Body of pancreas (tissue), 4 donors: ENCODE measurements around the gene PNO1. TPM values are rescaled to one million over a fixed set of nuclear protein-coding genes. Genes with fewer than 3 reads are reported as not detected.

Source experiments
- ATAC-seq: fragments of 150-250 bp; one replicate; pipeline ENCODE4 v1.9.1; 2016
- DNase-seq, 4 donors: peaks; one replicate each; pipeline ENCODE4 v3.0.0-alpha.2; 2019
- H3K27ac ChIP-seq, 4 donors: fragments of 200-600 bp; sonication (generic); 1 replicate in 3 of 4; 2 replicates in 1 of 4; pipeline versions ENCODE4 v1.5.1 to v1.6.1; 2016 to 2019; ENCODE audit warnings: mild to moderate bottlenecking in 1 of 4, mixed read lengths in 1 of 4, moderate library complexity in 1 of 4
- H3K27me3 ChIP-seq, 2 donors: fragments of 200-600 bp; sonication (generic); one replicate each; pipeline ENCODE4 v1.6.0; 2016; ENCODE audit warnings: mild to moderate bottlenecking in 1 of 2
- H3K36me3 ChIP-seq, 2 donors: fragments of 200-600 bp; sonication (generic); replicated peaks in 1 of 2; 2 replicates each; pipeline ENCODE4 v1.5.1; 2016; ENCODE audit warnings: low read depth in 2 of 2; ENCODE audit not compliant: insufficient read depth in 1 of 2
- H3K4me1 ChIP-seq: fragments of 200-600 bp; sonication (generic); one replicate; pipeline ENCODE4 v1.6.0; 2016
- H3K4me3 ChIP-seq, 2 donors: fragments of 200-600 bp; sonication (generic); 1 replicate in 1 of 2; 2 replicates in 1 of 2; pipeline ENCODE4 v1.5.1; 2016 to 2019
- H3K9me3 ChIP-seq, 3 donors: fragments of 200-600 bp; sonication (generic); 1 replicate in 2 of 3; 2 replicates in 1 of 3; pipeline ENCODE4 v1.5.1; 2016
- CTCF ChIP-seq, 7 experiments: fragments of 450-650 bp in 4 of 7; fragments of 200-600 bp in 3 of 7; sonication (generic) in 3 of 7; IDR thresholded peaks; one replicate each; pipeline ENCODE4 v1.5.1; 2016 to 2019; ENCODE audit warnings: antibody characterized with exemption in 7 of 7
- POLR2A ChIP-seq, 3 donors: fragments of 450-650 bp; IDR thresholded peaks; one replicate each; pipeline ENCODE4 v1.6.1; 2016; ENCODE audit warnings: antibody characterized with exemption in 3 of 3, mild to moderate bottlenecking in 2 of 3
- WGBS, 2 donors: methylation state at CpG; one replicate each; pipeline ENCODE4 v1.1.5; 2017; 5-methylcytosine and 5-hydroxymethylcytosine counted together
- intact Hi-C: fragments of 100-400 bp; cut with DNase I; formaldehyde crosslinking; loops from one replicate; pipeline ENCODE4 v1.15.1; 2023
- total RNA-seq, 2 donors: library from RNA; depleted of rRNA; stranded (reverse); fragments of >200 nt; gene quantifications; one replicate each; pipeline ENCODE4 v1.1.0, GENCODE V29; 2016

Gene PNO1
- total RNA-seq, 2 donors from 2014 or later = 6.0 to 8.9 TPM

DNA sequence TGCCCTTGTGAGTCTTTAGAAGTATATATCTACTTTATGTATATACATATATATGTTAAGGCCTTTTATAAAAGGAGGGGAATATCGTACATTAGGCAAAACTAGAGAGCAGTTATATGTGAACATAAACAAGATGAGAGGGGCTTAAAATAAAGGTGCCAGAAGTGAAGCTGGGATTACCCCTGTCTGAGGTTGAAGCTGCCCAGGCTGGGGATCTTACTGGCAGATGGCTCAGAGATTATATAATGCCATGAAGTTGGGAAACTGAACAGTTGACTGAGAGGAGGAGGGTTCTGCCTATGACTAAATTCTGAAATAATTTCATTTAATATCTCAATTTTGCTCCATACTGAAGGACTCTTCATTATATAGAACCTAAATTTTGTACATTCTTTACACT is 6.0 kb downstream of the PNO1 start:
- intact Hi-C loops = no loop called here
- Histone ChIP-seq H3K4me3 (no peak overlapping the region), H3K9me3 (no peaks in the 10 kb centered on the region), H3K27ac (no peak overlapping the region), H3K4me1 (peaks cover 7% of the 10 kb centered on the region), H3K27me3 (no peaks in the 10 kb centered on the region), H3K36me3 (peaks cover 0 to 8% of the 10 kb centered on the region in 2 donors)
- TF ChIP-seq POLR2A (IDR thresholded peaks at IDR 0.05) (no peak), CTCF (IDR thresholded peaks at IDR 0.05) (no peak)
- ATAC-seq (no peak), DNase-seq (no peak)
- 87 to 100% methylated on average over 1 of the region's 1 CpG for WGBS, 2 donors

- Histone ChIP-seq H3K27ac (no peak overlapping the region), H3K36me3 (peaks cover 0 to 7% of the 10 kb centered on the region in 2 donors), H3K9me3 (no peaks in the 10 kb centered on the region), H3K27me3 (no peaks in the 10 kb centered on the region), H3K4me1 (no peaks in the 10 kb centered on the region), H3K4me3 (no peak overlapping the region)
- WGBS, 2 donors = 23 to 44% methylated on average over 3 of the region's 3 CpGs
- ATAC-seq (no peak), DNase-seq (no peak)
- no peak for TF ChIP-seq CTCF (IDR thresholded peaks at IDR 0.05)
- TF ChIP-seq POLR2A (IDR thresholded peaks at IDR 0.05) = no peak
- intact Hi-C loops = no loop called here
Observed at GRCh38 chr2:68167186-68167585, 9.5 kb downstream of the PNO1 start.

DNA sequence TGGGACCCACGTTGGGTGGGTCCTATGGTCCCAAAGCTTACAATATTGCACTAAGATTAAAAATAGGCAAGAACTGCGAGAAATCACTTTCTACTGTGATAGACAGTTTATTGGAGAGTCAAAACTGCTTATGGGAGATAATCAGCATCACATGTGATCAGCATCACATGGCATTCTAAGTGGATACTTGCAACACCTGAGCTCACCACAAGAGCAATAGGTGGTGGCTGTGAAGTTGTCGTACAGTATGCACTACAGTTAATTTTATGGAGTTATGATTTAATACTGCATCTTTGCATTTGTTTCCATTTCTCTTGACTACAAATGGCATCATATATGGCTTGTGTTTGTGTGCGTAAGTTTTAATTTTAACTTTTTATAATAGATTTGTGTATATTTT is 11.6 kb downstream of the PNO1 start:
- H3K27ac ChIP-seq = no peak overlapping the region
- H3K9me3 ChIP-seq = no peaks in the 10 kb centered on the region
- ATAC-seq (no peak), DNase-seq (no peak)
- no peaks in the 10 kb centered on the region for H3K4me1 ChIP-seq
- no peak overlapping the region for H3K4me3 ChIP-seq
- peaks cover 0 to 3% of the 10 kb centered on the region in 2 donors for H3K36me3 ChIP-seq
- intact Hi-C loops = no loop called here
- TF ChIP-seq CTCF (IDR thresholded peaks at IDR 0.05) (no peak), POLR2A (IDR thresholded peaks at IDR 0.05) (no peak)
- WGBS, 2 donors = 92% methylated on average over 4 of the region's 4 CpGs
- H3K27me3 ChIP-seq = no peaks in the 10 kb centered on the region

DNA sequence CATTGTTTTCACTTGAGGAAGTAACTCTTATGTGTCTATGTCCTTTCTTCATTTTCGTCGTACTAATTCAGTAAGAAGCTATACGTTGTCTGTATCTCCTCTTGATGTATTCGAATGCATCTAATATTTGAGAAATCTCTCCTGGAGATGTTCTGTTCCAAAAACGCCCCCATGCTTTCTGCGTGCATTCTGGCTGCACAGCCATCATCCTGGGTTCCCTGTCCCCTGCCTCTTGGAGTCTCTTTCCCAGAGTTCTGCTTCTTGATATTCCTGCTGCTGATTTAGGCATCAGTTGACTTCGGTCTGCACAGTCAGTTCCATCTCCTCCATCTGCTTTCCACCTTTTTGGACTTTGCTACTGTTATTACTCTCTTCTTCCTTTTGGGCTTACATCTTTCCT is 13.5 kb downstream of the PNO1 start:
- H3K27me3 ChIP-seq = no peaks in the 10 kb centered on the region
- DNase-seq (no peak), ATAC-seq (no peak)
- no peaks in the 10 kb centered on the region for H3K4me1 ChIP-seq
- no peak overlapping the region for H3K4me3 ChIP-seq
- intact Hi-C loops = no loop called here
- H3K9me3 ChIP-seq = no peaks in the 10 kb centered on the region
- WGBS, 2 donors = 93% methylated on average over 7 of the region's 7 CpGs
- H3K27ac ChIP-seq = no peak overlapping the region
- TF ChIP-seq POLR2A (IDR thresholded peaks at IDR 0.05) (no peak), CTCF (IDR thresholded peaks at IDR 0.05) (no peak)
- peaks cover 0 to 3% of the 10 kb centered on the region in 2 donors for H3K36me3 ChIP-seq

DNA sequence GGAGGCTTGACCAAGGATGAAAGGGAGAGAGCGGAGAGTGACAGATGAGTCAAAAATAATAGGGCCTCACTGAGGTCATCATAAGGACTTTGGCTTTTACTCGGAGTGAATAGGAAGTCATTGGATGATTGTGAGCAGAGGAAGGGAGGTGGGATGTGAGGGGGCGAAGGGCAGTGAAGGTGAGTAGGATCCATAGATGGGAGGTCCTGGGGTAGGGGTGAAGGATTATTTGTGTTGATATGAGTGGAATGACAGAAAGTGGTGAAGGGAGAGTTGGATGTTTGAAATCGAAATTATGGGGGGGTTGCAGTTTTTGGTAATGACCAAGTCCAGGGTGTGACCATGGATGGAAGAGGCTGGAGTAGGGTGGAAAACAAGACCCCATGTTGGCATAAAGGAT is 14.0 kb downstream of the PNO1 start:
- intact Hi-C loops = no loop called here

More for the DNA sequence above, 14.0 kb downstream of the PNO1 start:
- no peaks in the 10 kb centered on the region for H3K9me3 ChIP-seq
- no peak overlapping the region for H3K4me3 ChIP-seq
- peaks cover 0 to 3% of the 10 kb centered on the region in 2 donors for H3K36me3 ChIP-seq
- no peak for TF ChIP-seq CTCF (IDR thresholded peaks at IDR 0.05)
- TF ChIP-seq POLR2A (IDR thresholded peaks at IDR 0.05) = no peak
- H3K27me3 ChIP-seq = no peaks in the 10 kb centered on the region
- H3K27ac ChIP-seq = no peak overlapping the region
- no peaks in the 10 kb centered on the region for H3K4me1 ChIP-seq
- DNase-seq = no peak
- no peak for ATAC-seq
- 69 to 92% methylated on average over 4 of the region's 4 CpGs for WGBS, 2 donors
